Measurements from ENCODE around the gene BRIX1. TPM values are rescaled to one million over a fixed set of nuclear protein-coding genes. Genes with fewer than 3 reads are reported as not detected.

Gene BRIX1
- total RNA-seq, 4 donors from 2014 or later = 21.9 to 33.3 (median 29.8) TPM

DNA sequence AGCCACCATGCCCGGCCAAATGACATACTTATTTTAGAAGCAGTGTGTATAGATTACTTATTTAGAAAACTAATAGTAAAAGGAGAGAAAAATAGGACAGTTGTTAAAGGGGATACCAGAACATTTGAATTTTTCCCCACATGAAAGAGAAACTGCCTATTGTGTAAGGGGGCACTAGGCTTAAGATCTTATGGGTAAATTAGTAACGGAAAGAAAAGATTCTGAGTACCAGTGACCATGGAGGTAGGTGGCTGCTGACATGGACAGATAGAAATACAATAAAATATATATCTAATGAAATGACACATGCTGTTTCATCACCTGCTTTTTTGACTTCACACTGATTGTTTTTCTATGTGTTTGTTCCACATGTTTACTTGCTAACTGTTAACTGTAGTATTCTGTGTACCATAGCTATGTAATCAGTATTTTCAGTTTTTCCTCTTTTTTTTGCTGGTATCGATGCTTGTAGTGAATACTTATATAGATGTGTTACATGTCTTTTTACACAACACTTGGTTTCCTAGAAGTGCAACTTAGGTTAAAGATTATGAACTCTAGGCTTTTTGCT is 10.9 kb downstream of the BRIX1 start:
- Histone ChIP-seq H3K27me3 (no peaks in the 10 kb centered on the region), H3K9me3 (no peaks in the 10 kb centered on the region), H3K27ac (no peak overlapping the region), H3K4me3 (no peak overlapping the region), H3K36me3 (peaks cover 46% of the 10 kb centered on the region), H3K4me1 (peaks cover 28% of the 10 kb centered on the region)
- WGBS = 96% methylated on average over 3 of the region's 3 CpGs
- no peak for TF ChIP-seq POLR2AphosphoS5 (IDR thresholded peaks at IDR 0.05)
- TF ChIP-seq, protein P1, sequence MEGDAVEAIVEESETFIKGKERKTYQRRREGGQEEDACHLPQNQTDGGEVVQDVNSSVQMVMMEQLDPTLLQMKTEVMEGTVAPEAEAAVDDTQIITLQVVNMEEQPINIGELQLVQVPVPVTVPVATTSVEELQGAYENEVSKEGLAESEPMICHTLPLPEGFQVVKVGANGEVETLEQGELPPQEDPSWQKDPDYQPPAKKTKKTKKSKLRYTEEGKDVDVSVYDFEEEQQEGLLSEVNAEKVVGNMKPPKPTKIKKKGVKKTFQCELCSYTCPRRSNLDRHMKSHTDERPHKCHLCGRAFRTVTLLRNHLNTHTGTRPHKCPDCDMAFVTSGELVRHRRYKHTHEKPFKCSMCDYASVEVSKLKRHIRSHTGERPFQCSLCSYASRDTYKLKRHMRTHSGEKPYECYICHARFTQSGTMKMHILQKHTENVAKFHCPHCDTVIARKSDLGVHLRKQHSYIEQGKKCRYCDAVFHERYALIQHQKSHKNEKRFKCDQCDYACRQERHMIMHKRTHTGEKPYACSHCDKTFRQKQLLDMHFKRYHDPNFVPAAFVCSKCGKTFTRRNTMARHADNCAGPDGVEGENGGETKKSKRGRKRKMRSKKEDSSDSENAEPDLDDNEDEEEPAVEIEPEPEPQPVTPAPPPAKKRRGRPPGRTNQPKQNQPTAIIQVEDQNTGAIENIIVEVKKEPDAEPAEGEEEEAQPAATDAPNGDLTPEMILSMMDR (IDR thresholded peaks at IDR 0.05) = no peak
- no peak for TF ChIP-seq POLR2A (IDR thresholded peaks at IDR 0.05)
- no peak for TF ChIP-seq EP300 (IDR thresholded peaks at IDR 0.05)
- no peak for DNase-seq (ENCODE audit: low spot score in 2 of 2)

DNA sequence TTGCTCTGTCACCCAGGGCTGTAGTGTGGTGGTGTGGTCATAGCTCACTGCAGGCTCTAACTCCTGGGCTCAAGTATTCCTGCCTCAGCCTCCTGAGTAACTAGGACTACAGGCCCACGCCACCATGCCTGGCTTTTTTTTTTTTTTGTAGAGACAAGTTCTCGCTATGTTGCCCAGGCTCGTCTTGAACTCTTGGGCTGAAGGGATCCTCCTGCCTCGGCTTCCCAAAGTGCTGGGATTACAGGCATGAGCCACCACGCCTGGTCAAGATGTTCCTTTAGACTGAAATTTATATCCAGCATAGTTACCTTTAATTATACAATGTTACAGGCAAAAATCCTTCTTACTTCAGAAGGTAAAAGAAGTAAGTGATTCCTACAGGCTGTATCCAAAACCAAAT is 12.3 kb downstream of the BRIX1 start:
- no peaks in the 10 kb centered on the region for H3K27me3 ChIP-seq
- H3K9me3 ChIP-seq = no peaks in the 10 kb centered on the region
- DNase-seq (ENCODE audit: low spot score in 2 of 2) = no peak
- H3K27ac ChIP-seq = no peak overlapping the region
- peaks cover 35% of the 10 kb centered on the region for H3K36me3 ChIP-seq
- peaks cover 41% of the 10 kb centered on the region for H3K4me1 ChIP-seq
- H3K4me3 ChIP-seq = no peak overlapping the region
- 82% methylated on average over 5 of the region's 5 CpGs for WGBS
- no peak for TF ChIP-seq EP300 (IDR thresholded peaks at IDR 0.05)
- TF ChIP-seq POLR2A (IDR thresholded peaks at IDR 0.05) = no peak
- TF ChIP-seq POLR2AphosphoS5 (IDR thresholded peaks at IDR 0.05) = no peak
- TF ChIP-seq, protein P1 (IDR thresholded peaks at IDR 0.05) = no peak

DNA sequence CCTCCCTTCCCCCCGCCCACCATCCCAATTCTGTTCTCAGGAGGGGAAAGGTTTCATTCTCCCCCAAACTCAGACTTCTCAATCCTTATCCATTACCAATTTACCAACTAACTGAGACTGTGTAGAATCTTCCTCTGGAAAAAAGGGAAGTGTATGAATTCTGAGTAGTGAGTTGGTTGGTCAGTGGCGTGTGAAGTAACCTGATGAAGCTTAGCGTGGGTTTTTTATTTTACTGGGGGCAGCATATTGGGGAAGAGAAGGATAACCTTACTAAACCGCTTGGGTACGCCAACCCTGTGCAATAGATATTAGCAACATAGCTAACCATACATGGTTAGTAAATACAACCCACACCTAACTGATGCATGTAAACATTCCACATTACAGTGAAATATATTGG is 12.8 kb downstream of the BRIX1 start:
- H3K36me3 ChIP-seq = peaks cover 30% of the 10 kb centered on the region
- H3K4me1 ChIP-seq = peaks cover 41% of the 10 kb centered on the region
- no peaks in the 10 kb centered on the region for H3K9me3 ChIP-seq
- no peak overlapping the region for H3K27ac ChIP-seq
- no peak overlapping the region for H3K4me3 ChIP-seq
- 93% methylated on average over 5 of the region's 5 CpGs for WGBS
- no peaks in the 10 kb centered on the region for H3K27me3 ChIP-seq
- TF ChIP-seq EP300 (IDR thresholded peaks at IDR 0.05) (no peak), POLR2AphosphoS5 (IDR thresholded peaks at IDR 0.05) (no peak), POLR2A (IDR thresholded peaks at IDR 0.05) (no peak)
- TF ChIP-seq, protein P1 (IDR thresholded peaks at IDR 0.05) = no peak
- no peak for DNase-seq (ENCODE audit: low spot score in 2 of 2)

DNA sequence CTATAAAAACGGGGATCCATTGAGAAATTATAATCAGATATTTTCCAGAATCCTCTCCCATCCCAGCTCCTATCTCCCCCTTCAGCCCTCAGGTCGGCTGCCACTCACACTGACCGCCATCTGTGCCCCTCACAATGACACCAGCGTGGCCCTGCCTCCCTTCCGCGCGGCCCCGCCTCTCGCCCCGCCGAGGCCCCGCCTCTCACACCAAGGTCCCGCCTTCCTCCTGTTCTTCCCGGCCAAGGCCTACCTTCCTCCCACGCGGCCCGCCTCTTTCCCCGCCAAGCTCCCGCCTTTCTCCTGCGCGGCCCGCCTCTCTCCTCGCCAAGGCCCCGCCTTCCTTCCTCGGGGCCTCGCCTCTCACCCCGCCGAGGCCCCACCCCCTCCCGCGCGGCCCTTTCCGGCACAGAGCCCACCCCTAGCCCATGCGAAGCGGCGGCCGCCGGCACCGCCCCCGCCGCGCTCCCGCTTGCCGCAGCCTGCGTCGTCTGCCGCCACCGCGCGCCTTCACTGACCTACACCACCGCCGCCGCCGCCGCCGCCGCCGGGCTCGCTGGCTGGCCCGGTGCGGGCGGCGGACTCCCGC is 13.7 kb downstream of the BRIX1 start, which contains the start of gene DNAJC21:
TSS of gene DNAJC21 (plus strand) at position 426 of the 586 bp plus-strand sequence. CDS start 261 bp downstream, outside the sequence.
- Histone ChIP-seq H3K9me3 (no peaks in the 10 kb centered on the region), H3K36me3 (peaks cover 20% of the 10 kb centered on the region), H3K4me1 (peaks cover 35% of the 10 kb centered on the region), H3K27me3 (no peaks in the 10 kb centered on the region), H3K4me3 (peak within 1 kb of the TSS; percentile 96), H3K27ac (peak within 1 kb of the TSS; percentile 94)
- TF ChIP-seq POLR2AphosphoS5 (IDR thresholded peaks at IDR 0.05) (peak in 1 of 3 donors; percentile 17), EP300 (IDR thresholded peaks at IDR 0.05) (no peak), POLR2A (IDR thresholded peaks at IDR 0.05) (no peak)
- TF ChIP-seq, protein P1 (IDR thresholded peaks at IDR 0.05) = no peak
- 1% methylated on average over 35 of the region's 63 CpGs for WGBS
- peak; percentile 97 to 98 for DNase-seq (ENCODE audit: low spot score in 2 of 2)

DNA sequence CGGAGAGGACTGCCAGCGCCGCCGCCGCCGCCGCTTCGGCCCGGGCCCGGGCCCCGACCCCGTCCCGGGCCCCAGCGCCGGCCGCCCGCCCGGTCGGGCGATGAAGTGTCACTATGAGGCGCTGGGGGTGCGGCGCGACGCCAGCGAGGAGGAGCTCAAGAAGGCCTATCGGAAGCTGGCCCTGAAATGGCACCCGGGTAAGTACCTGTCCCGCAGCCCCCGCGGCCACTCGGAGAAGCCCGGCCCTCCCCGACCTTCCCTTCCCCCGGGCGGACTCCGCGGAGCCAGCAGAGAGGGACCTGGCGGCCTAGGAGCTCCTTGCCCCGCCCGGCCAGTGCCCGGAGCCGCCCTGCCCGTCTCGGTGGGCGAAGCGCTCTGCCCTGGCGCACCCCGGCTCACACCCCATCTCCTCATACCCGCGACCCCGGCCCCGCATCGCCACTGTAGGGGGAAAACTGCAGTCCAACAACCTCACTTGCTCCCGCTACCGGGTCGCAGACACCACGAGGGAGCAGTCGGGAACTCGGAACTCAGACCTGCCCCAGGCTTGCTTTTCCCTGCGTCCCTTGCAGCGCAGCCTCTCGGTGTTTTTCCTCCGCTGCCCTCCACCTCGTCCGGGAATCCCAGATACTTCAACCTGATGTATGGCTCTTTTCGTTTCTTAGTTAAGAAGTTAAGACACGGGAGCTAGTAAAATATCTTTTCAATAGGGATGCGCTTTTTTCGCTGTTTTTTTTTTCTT is 14.4 kb downstream of the BRIX1 start:
- no peaks in the 10 kb centered on the region for H3K9me3 ChIP-seq
- peaks cover 32% of the 10 kb centered on the region for H3K4me1 ChIP-seq
- H3K27me3 ChIP-seq = no peaks in the 10 kb centered on the region
- peak; percentile 95 for DNase-seq (ENCODE audit: low spot score in 2 of 2)
- peak overlapping the region; percentile 94 for H3K27ac ChIP-seq
- H3K4me3 ChIP-seq = peak overlapping the region; percentile 96
- TF ChIP-seq POLR2A (IDR thresholded peaks at IDR 0.05) = peak in 1 of 2 donors; percentile 48
- TF ChIP-seq, protein P1 (IDR thresholded peaks at IDR 0.05) = no peak
- WGBS = under 1% methylated on average over 23 of the region's 70 CpGs
- peaks cover 19% of the 10 kb centered on the region for H3K36me3 ChIP-seq

Data from suprapubic skin (tissue), 4 donors.